GM23248 (cell line): ENCODE results near the gene OLA1. TPM values are rescaled to one million over a fixed set of nuclear protein-coding genes. Genes with fewer than 3 reads are reported as not detected.

ENCODE experiments used
- DNase-seq: peaks from one replicate; pipeline ENCODE4 v3.0.0-alpha.2; 2015
- H2AFZ ChIP-seq: fragments of 200-600 bp; sonication (generic); 2 replicates; pipeline ENCODE4 v1.6.1; 2016; ENCODE audit warnings: antibody characterized with exemption
- H3F3A ChIP-seq: fragments of 200-600 bp; sonication (generic); 2 replicates; pipeline ENCODE4 v1.6.1; 2016; ENCODE audit warnings: mild to moderate bottlenecking, antibody characterized with exemption, mixed run types; ENCODE audit not compliant: insufficient read depth
- H3K27ac ChIP-seq: fragments of 200-600 bp; sonication (generic); 2 replicates; pipeline ENCODE4 v1.5.1; 2016; ENCODE audit warnings: mild to moderate bottlenecking
- H3K27me3 ChIP-seq: fragments of 200-600 bp; sonication (generic); replicated peaks from 2 replicates; pipeline ENCODE4 v1.6.1; 2016; ENCODE audit warnings: mild to moderate bottlenecking; ENCODE audit not compliant: insufficient read depth
- H3K36me3 ChIP-seq: fragments of 200-600 bp; sonication (generic); 2 replicates; pipeline ENCODE4 v1.6.1; 2016; ENCODE audit warnings: low read depth, mild to moderate bottlenecking
- H3K4me1 ChIP-seq: fragments of 200-600 bp; sonication (generic); 2 replicates; pipeline ENCODE4 v1.6.1; 2016; ENCODE audit warnings: mild to moderate bottlenecking; ENCODE audit not compliant: insufficient read depth
- H3K4me2 ChIP-seq: fragments of 200-600 bp; sonication (generic); one replicate; pipeline ENCODE4 v1.6.1; 2016; ENCODE audit warnings: mild to moderate bottlenecking; ENCODE audit not compliant: unreplicated experiment
- H3K4me3 ChIP-seq: fragments of 200-600 bp; sonication (generic); 2 replicates; pipeline ENCODE4 v1.5.1; 2016; ENCODE audit warnings: mild to moderate bottlenecking
- H3K79me2 ChIP-seq: fragments of 200-600 bp; sonication (generic); 2 replicates; pipeline ENCODE4 v1.6.1; 2016; ENCODE audit warnings: mild to moderate bottlenecking; ENCODE audit not compliant: insufficient read depth
- H3K9ac ChIP-seq: fragments of 200-600 bp; sonication (generic); 2 replicates; pipeline ENCODE4 v1.6.1; 2016; ENCODE audit warnings: mild to moderate bottlenecking
- H3K9me2 ChIP-seq: fragments of 200-600 bp; sonication (generic); 2 replicates; pipeline ENCODE4 v1.6.1; 2016; ENCODE audit warnings: mixed run types, mild to moderate bottlenecking, moderate library complexity; ENCODE audit not compliant: insufficient read depth
- H3K9me3 ChIP-seq: fragments of 200-600 bp; sonication (generic); one replicate; pipeline ENCODE4 v1.6.1; 2017; ENCODE audit warnings: low read depth
- H4K20me1 ChIP-seq: fragments of 200-600 bp; sonication (generic); 2 replicates; pipeline ENCODE4 v1.6.0; 2016; ENCODE audit not compliant: insufficient read depth
- EZH2 ChIP-seq: fragments of 200-600 bp; sonication (generic); IDR thresholded peaks from 2 replicates; pipeline ENCODE4 v1.6.1; 2018; ENCODE audit warnings: antibody characterized with exemption, mild to moderate bottlenecking; ENCODE audit not compliant: insufficient read depth, poor library complexity, severe bottlenecking
- EZH2phosphoT487 ChIP-seq: fragments of 200-600 bp; sonication (generic); IDR thresholded peaks from 2 replicates; pipeline ENCODE4 v1.6.1; 2018; ENCODE audit warnings: antibody characterized with exemption, moderate library complexity, mild to moderate bottlenecking, low read depth; ENCODE audit not compliant: insufficient read depth
- WGBS, 2 experiments: methylation state at CpG; one replicate each; pipeline ENCODE4 v1.1.6; 2015 to 2017; ENCODE audit warnings: low lambda C conversion rate in 2 of 2, low coverage in 1 of 2; ENCODE audit errors: missing lambda C conversion rate in 2 of 2; 5-methylcytosine and 5-hydroxymethylcytosine counted together
- in situ Hi-C: fragments of 300-500 bp; cut with MboI; formaldehyde crosslinking; loops from 2 replicates; pipeline ENCODE4 v1.15.0; 2020
- polyA plus RNA-seq: library from polyadenylated mRNA; unstranded; fragments of >200 nt; fragmentation: Nextera tagmentation; extraction: Ambion mirVana; gene quantifications from 2 replicates; pipeline ENCODE4 v1.2.1, GENCODE V29; 2016
- small RNA-seq: library from RNA; depleted of rRNA; stranded (forward); fragments of <200 nt; gene quantifications from one replicate; pipeline ENCODE3, GENCODE V24; 2014; ENCODE audit warnings: low read depth, low replicate concordance
- total RNA-seq: library from RNA; depleted of rRNA; stranded (reverse); fragments of >200 nt; shearing (Covaris generic); gene quantifications from 2 replicates; pipeline ENCODE4 v1.2.3, GENCODE V29; 2014; rRNA removed

OLA1 gene
- total and polyA plus RNA-seq, 2 experiments from 2014 or later = 64.3 to 114 TPM

DNA sequence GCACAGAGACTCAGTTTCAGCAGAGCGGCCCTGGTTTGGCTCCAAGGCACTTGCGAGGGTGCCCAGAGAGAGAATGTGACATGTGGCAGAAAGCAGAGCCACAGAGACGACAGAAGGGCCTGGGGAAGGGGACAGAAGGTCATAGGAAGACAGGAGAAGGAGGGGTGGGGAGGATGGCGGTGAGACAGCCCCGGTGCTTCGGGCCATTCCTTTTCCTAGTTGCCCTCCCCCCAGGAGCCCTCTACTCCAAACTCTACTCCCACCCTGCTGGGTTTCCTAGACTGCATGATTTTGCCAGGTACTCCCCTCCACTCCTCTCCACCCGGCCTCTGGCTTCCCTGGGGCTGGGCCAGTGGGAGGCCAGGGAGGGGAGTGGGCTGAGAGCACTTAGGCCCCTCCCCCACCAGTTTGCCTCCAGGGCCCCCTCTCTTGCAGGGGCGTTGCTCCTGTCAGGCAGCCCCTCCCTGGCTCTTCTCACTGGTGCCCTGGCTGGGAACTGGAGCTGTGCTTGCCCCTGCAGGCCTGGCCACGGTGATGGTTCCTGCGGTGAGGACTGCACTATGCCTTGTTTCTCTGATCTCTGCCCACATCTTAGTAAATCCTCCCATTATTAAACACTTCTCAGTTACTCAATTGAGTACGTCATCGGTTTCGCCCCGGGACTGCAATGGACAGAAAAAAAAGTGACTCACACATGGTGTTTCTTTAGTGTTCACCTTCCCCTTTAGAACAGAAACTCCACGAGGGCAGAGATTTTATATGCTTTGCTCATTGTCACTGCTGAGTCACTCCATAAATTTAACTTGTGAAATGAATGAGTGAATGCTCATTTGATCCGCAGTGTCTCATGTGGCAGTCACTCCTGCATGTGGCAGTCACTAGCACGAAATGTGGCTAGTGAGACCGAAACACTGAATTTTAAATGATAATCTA lies 224.5 kb downstream of the OLA1 start:
- peaks cover 24% of the 10 kb centered on the region for H3K4me1 ChIP-seq
- H3K4me2 ChIP-seq = peak overlapping the region; percentile 63
- peaks cover 27% of the 10 kb centered on the region for H3F3A ChIP-seq
- no peak for TF ChIP-seq EZH2phosphoT487
- TF ChIP-seq EZH2 = no peak
- no peaks in the 10 kb centered on the region for H4K20me1 ChIP-seq
- peak overlapping the region; percentile 87 for H3K27ac ChIP-seq
- in situ Hi-C loops = no loop called here
- H3K27me3 ChIP-seq = no peaks in the 10 kb centered on the region
- H3K79me2 ChIP-seq = no peaks in the 10 kb centered on the region
- no peaks in the 10 kb centered on the region for H3K36me3 ChIP-seq
- no peaks in the 10 kb centered on the region for H3K9me3 ChIP-seq
- 15% methylated on average over 17 to 18 of the region's 18 CpGs for WGBS, 2 experiments
- peak overlapping the region; percentile 46 for H2AFZ ChIP-seq
- peak overlapping the region; percentile 74 for H3K9ac ChIP-seq
- peak overlapping the region; percentile 50 for H3K4me3 ChIP-seq
- H3K9me2 ChIP-seq = no peaks in the 10 kb centered on the region
- DNase-seq = peak; percentile 98

Small RNA genes lying within 50 kb of the gene (small RNA-seq; reads per million reads assigned to genes)
- gene RF00019 = not detected

Other genes starting within 250 kb of the OLA1 start
- gene SP9, start 86.4 kb upstream of the OLA1 start, total RNA-seq = not detected in 2 replicates
- not detected in 2 replicates for gene SP9, start 86.4 kb upstream of the OLA1 start, polyA plus RNA-seq
- gene SCRN3, start 147.2 kb upstream of the OLA1 start, total RNA-seq = 13.9 and 17.3 TPM in 2 replicates
- gene SCRN3, start 147.2 kb upstream of the OLA1 start, polyA plus RNA-seq = 19.1 and 19.3 TPM in 2 replicates
- 3.4 and 3.8 TPM in 2 replicates for gene GPR155, start 238.5 kb upstream of the OLA1 start, total RNA-seq
- gene GPR155, start 238.5 kb upstream of the OLA1 start, polyA plus RNA-seq = 2.6 and 3.2 TPM in 2 replicates